GM19240 (cell line): ENCODE data around the gene TAS2R10.
"Not testable (repeated sequence)": the region's sequence is repeated elsewhere in the genome, so short reads cannot be mapped to it uniquely, and the experiment has no call there.

Experiments
- DNase-seq: peaks from one replicate; pipeline ENCODE4 v3.0.0; 2011; ENCODE audit warnings: low spot score; ENCODE audit not compliant: insufficient read length

Gene TAS2R10

GRCh38 chr12:10826258-10826657, at the start of gene TAS2R10:
TAS2R10 (minus strand) TSS chr12:10826358; CDS start chr12:10826269, 89 bp downstream.
- DNase-seq: no peak

DNA sequence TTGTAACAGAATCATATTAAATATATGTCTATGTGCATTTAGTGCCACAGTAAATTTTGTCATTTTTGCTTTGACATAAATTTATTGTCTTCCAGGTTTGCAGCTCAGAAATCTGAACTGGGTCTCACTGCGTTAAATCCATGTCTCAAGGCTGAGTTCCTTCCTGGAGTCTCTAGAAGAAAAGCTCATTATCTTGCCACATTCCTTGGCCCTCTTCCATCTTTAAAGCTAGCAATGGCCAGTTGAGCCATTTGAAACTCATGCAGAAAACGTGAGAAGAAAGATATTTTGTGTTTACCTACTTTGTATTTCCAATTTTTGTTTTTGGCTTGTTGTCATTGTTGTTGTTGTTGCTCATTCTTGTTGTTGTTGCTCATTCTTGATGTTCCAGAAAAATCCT, 47.2 kb upstream of the TAS2R10 start:
- DNase-seq: no peak

GRCh38 chr12:10867381-10867780, 41.2 kb upstream of the TAS2R10 start:
- DNase-seq: no peak

DNA sequence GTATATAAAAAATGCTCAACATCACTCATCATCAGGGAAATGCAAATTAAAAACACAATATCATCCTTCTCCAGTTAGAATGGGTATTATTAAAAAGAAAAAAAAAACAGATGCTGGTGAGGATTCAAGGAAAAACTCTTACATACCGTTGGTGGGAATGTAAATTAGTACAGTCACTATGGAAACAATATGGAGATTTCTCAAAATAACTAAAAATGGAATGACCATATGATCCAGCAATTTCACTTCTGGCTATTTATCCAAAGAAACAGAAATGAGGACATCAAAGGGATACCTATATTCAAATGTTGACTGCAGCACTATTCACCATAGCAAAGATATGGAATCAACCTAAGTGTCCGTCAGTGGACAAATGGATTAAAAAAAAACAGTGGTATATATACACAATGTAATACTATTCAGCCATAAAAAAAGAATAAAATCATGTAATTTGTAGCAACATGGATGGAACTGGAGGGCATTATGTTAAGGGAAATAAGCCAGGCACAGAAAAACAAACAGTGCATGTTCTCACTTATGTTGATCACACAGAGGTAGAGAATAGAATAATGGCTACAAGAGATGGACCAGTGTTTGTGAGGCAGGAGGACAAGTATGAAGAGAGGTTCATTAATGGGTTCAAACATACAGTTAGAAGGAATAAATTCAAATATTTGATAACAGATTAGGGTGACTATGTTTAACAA, 37.5 kb upstream of the TAS2R10 start:
- DNase-seq: no peak

DNA sequence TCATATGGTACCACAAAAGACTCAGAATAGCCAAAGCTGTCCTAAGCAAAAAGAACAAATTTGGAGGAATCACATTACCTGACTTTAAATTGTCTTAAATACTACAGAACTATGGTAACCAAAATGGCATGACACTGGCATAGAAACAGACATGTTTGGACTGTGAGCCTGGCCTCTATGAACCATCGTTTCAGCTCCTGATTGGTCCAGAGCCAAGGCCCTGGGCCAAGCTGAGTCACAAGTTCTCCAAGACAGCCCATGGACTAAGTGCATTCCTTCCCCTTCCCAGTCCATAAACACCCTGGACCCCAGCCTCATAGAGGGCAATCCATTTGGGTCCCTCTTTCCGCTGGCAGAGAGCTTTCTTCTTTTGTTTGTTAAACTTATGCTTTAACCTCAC, 35.2 kb upstream of the TAS2R10 start:
- DNase-seq: no peak

- no peak for DNase-seq
Observed at GRCh38 chr12:10855807-10856206, 29.6 kb upstream of the TAS2R10 start.

DNA sequence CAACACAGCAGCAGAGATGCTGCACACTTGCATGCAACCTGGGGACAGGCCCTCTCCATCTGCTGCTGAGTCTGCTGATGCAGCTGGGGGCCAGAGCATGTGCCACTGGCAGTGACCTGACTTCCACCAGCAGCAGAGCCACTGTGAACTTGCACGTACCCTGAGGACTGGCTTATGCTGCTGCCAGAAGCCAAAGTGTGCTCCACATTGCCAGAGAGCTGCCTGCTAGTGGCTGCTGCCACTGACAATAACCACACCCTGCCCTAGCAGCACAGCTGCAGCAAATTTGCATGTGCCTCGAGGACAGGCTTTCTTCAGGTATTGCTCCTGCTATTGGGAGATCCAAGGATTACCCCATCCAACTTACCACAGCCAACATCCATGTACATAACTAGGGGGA, 27.6 kb upstream of the TAS2R10 start:
- DNase-seq: no peak

DNA sequence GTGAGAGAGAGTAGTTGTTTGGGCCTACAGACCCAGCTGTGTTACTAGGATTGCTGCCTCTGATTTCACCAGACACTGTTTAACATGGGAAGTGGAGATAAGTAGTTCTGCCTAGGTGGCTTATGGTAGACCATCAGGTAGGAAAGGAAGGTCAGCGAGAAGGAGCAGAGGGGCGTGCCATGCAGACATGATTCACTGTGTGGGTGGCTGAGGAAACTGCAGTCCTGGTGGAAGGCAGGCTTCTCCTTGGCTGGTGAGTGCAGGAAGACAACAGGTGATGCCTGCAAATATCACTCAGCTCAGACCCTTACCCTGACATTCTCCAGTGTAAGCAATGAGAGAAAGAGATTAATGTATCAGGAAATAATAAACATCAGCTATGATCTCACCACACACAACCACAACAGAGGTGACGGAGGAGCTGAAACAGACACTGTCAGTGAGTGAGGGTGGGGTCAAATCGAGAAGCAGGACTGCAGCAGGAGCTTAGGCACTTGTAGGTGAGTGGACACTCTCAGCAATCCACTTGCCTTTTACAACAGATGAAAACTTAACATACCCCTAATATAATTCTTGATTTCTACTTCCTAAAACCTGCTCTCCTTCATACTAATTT, 25.2 kb upstream of the TAS2R10 start:
- no peak for DNase-seq

GRCh38 chr12:10849425-10849878, 23.3 kb upstream of the TAS2R10 start, which contains the start of gene PRR4:
PRR4 (minus strand) TSS chr12:10849475; CDS start chr12:10849437, 38 bp downstream.
- no peak for DNase-seq

- no peak for DNase-seq
Observed at GRCh38 chr12:10847744-10848143, 21.6 kb upstream of the TAS2R10 start.

DNA sequence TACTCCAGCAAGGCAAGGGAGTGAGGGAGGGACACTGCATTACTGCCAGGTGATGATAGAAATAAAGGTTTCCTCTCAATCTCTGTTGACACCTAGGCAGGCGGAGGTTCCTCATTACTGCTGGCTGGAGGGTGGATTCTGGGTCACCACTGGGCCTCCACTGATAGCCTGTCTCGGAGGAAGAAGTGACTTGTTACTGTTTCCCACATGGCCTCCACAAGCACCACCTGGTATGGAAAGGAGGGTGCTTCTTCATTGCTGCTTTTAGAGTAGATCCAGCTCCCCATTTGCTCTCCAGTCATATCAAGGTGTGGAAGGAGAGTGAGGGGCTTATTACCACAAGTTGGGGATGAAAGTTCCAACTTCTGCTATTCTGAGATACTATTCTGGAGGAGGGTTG, 16.7 kb upstream of the TAS2R10 start:
- no peak for DNase-seq

GRCh38 chr12:10838461-10838860, 12.3 kb upstream of the TAS2R10 start:
- DNase-seq: no peak

GRCh38 chr12:10829994-10830393, 3.8 kb upstream of the TAS2R10 start:
- DNase-seq: no peak

DNA sequence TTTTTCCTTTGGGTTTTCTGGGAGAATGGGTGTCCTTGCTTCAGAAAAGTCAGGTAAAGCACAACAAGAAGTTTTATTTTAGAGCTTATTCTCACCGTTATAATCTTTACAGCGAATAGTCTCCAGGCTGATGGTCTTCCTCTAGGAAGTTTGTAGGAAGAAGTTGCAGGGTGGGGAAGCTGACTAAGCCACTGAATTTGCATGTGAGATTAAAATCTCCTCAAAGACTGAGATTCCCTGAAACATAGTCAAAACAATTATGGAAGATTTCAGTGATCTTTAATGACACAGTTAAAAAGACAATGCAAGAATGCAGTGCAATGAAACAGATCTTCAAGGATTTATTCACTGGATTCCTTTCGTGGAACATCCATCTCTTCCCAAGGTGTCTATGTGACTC, 1.2 kb downstream of the TAS2R10 start:
- DNase-seq: no peak

DNA sequence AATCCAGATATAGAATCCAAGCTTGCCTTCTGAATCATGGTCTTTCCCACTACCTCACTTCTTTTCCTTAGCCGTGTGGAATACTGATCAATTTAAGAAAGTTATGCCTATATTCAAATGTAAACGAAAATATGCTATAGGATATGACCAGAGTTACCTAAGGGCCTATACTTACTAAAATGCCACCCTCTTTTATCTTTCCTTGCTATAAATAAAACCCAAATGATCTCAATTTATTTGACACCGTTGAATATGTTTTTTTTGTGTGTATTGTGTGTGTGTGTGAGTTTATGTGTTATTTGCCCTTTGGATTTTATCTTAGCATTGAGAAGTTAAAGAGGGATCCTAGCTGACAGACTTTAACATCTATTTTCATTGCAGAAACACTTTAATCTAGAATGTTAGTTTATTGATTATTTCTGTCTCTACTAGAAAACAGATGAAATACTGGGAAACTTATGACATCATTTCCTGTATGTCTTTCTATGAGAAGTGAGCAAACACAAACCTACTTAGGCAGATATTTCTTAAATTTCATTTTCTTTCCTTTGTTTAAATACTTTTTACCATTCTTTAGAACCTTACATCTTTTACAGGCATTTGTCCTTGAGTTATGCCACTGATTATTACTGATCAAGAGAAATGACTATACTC, 14.1 kb downstream of the TAS2R10 start:
- no peak for DNase-seq

GRCh38 chr12:10810068-10810467, 16.1 kb downstream of the TAS2R10 start, which contains the start of gene TAS2R9:
TAS2R9 (minus strand) TSS chr12:10810168; CDS start chr12:10810075, 93 bp downstream.
- DNase-seq: no peak

DNA sequence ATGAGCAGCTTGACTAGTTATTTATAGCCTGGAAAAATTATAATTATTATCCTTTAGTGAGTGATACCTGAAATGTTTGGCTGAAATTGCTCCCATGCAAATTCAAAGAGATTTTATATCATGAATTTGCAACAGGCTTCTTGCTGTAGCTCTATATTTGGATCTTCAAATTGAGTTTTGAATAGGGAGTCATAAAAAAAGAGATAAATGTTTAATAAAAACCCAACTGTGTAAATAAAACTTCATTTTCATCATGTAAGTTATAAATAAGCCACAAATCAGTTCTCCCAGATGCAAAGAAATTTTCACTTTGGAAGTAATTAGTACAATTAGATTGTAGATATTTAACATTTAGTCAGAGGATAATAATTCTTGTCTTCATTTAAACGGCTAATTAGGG, 19.0 kb downstream of the TAS2R10 start, which contains the start of gene TAS2R8:
Gene TAS2R8, minus strand, starts transcription at position 101 of the 400 bp plus-strand sequence. CDS start 306 bp downstream, outside the sequence.
- DNase-seq: no peak

DNA sequence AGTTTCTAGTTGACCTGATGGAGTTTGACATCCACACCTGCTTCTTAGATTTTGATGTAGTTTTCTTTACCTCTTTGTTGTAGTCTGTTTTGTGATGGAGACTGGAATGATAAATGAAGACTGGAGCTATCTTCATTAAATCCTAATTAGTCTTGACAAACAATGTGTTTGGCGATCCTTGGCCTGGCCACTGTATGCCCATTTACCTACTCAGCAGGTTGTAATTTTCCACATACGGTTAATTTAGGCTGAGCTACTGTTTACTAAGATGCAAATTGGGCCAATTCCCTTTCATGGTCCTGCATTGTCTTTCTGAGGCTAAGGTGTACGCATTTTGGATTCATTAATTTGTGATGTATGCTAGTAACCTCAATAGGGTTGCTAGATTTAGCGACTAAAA, 23.6 kb downstream of the TAS2R10 start, which contains the start of gene TAS2R7:
Gene TAS2R7, minus strand, starts transcription at position 41 of the 400 bp plus-strand sequence. CDS start 57 bp downstream, outside the sequence.
- DNase-seq: no peak

GRCh38 chr12:10801741-10802140, 24.4 kb downstream of the TAS2R10 start:
- DNase-seq: no peak

DNA sequence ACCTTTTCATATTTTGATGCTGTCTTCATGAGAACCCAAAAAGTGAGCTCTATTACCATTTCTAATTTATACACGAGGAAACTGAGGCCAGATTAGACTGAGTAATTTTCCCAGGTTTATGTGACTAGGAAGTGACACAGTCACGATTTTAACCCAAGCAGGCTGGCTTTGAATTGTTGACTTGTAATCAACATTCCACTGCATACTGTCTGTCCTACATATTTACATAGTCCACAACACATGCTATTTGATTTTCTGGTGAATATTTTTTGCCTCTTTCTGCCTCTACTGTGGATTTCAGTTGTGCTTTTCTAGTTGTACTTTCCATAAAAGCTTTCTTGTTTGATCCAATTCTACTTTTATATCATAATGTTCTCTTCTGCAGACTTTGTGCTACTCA, 31.9 kb downstream of the TAS2R10 start:
- DNase-seq: no peak

DNA sequence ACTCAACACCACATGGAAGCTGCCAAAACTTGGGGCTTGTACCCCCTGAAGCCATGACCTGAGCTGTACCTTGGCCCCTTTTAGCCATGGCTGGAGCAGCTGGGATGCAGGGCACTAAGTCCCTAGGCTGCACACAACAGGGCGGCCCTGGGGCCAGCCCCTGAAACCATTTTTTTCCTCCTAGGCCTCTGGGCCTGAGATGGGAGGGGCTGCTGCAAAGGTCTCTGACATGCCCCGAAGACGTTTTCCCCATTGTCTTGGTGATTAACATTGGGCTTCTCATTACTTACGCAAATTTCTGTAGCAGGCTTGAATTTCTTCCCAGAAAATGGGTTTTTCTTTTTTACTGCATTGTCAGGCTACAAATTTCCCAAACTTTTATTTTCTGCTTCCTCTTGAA, 34.4 kb downstream of the TAS2R10 start:
- not testable (repeated sequence) for DNase-seq

GRCh38 chr12:10783252-10783651, 42.9 kb downstream of the TAS2R10 start:
- DNase-seq: no peak
